Right lobe of liver (tissue), 6 donors: ENCODE results near the gene NRCAM. TPM values are rescaled to one million over a fixed set of nuclear protein-coding genes. Genes with fewer than 3 reads are reported as not detected.

Source experiments
- ATAC-seq, 4 donors: fragments of 200-7000 bp; cut with Tn5 transposase; one replicate each; pipeline ENCODE4 v1.9.1; 2020; ENCODE audit warnings: mild to moderate bottlenecking in 4 of 4, moderate library complexity in 4 of 4
- DNase-seq, 3 donors: peaks; one replicate each; pipeline ENCODE4 v3.0.0-alpha.2; 2020
- H3K27ac ChIP-seq, 3 donors: fragments of 200-600 bp; one replicate each; pipeline ENCODE4 v1.8.0; 2022
- H3K27me3 ChIP-seq, 2 donors: fragments of 200-600 bp; one replicate each; pipeline ENCODE4 v1.8.0; 2022
- H3K36me3 ChIP-seq, 4 donors: fragments of 200-600 bp; sonication (generic) in 1 of 4; one replicate each; pipeline versions ENCODE4 v1.5.1 to v1.8.0; 2017 to 2022; ENCODE audit warnings: control low read depth in 1 of 4
- H3K4me1 ChIP-seq, 4 donors: fragments of 200-600 bp; sonication (generic) in 1 of 4; one replicate each; pipeline versions ENCODE4 v1.5.1 to v1.8.0; 2017 to 2022; ENCODE audit warnings: control low read depth in 1 of 4
- H3K4me3 ChIP-seq, 3 donors: fragments of 200-600 bp; one replicate each; pipeline ENCODE4 v1.8.0; 2022
- H3K9me3 ChIP-seq, 4 donors: fragments of 200-600 bp; sonication (generic) in 1 of 4; one replicate each; pipeline versions ENCODE4 v1.5.1 to v1.8.0; 2017 to 2022; ENCODE audit warnings: control low read depth in 1 of 4
- POLR2A ChIP-seq: fragments of 450-650 bp; IDR thresholded peaks from one replicate; pipeline ENCODE4 v1.6.1; 2017; ENCODE audit warnings: antibody characterized with exemption, mild to moderate bottlenecking
- WGBS: methylation state at CpG from one replicate; pipeline ENCODE4 v1.1.6; 2018; ENCODE audit warnings: low coverage, low lambda C conversion rate; ENCODE audit not compliant: insufficient coverage; ENCODE audit errors: missing lambda C conversion rate; 5-methylcytosine and 5-hydroxymethylcytosine counted together
- intact Hi-C, 2 donors: fragments of 100-400 bp; cut with DNase I; formaldehyde crosslinking; loops; one replicate each; pipeline versions ENCODE4 v1.11.2 to v1.14.1; 2022
- total RNA-seq, 6 experiments: library from RNA; depleted of rRNA in 2 of 6; stranded (reverse); fragments of >200 nt in 2 of 6; fragmentation: NEBNext Ultra II Directional in 3 of 6; extraction: Animal tissue kit (Norgen Biotek cat#: 25700) in 3 of 6; gene quantifications; one replicate each; pipeline versions ENCODE4 v1.1.0 to v1.2.4, GENCODE V29; 2016 to 2023
- TF ChIP-seq, protein P1 (sequence below), 4 donors: fragments of 200-600 bp in 3 of 4; fragments of 450-650 bp in 1 of 4; IDR thresholded peaks; one replicate each; pipeline versions ENCODE4 v1.5.1 to v1.8.0; 2016 to 2022; ENCODE audit warnings: antibody characterized with exemption in 4 of 4, mild to moderate bottlenecking in 2 of 4
- donor health status: DM: no; HTN: yes; CAD: no.
- donor health status: DM: no; HTN: no; CAD: no.
- donor health status: DM: no; HTN: no; CAD: no.
- donor health status: DM: no; HTN: yes; CAD: no.
- donor health status: DM: no; HTN: yes; CAD: no.

The NRCAM gene
- total RNA-seq, 6 experiments from 2014 or later: 0.16 to 1.9 (median 0.27) TPM

GRCh38 chr7:108138911-108139310 is 317.3 kb downstream of the NRCAM start:
- no peaks in the 10 kb centered on the region for H3K36me3 ChIP-seq
- H3K4me1 ChIP-seq: no peaks in the 10 kb centered on the region
- intact Hi-C loops: no loop called here
- no peak for ATAC-seq
- H3K27ac ChIP-seq: no peak overlapping the region
- no peaks in the 10 kb centered on the region for H3K9me3 ChIP-seq
- no peak for TF ChIP-seq POLR2A
- TF ChIP-seq, protein P1, sequence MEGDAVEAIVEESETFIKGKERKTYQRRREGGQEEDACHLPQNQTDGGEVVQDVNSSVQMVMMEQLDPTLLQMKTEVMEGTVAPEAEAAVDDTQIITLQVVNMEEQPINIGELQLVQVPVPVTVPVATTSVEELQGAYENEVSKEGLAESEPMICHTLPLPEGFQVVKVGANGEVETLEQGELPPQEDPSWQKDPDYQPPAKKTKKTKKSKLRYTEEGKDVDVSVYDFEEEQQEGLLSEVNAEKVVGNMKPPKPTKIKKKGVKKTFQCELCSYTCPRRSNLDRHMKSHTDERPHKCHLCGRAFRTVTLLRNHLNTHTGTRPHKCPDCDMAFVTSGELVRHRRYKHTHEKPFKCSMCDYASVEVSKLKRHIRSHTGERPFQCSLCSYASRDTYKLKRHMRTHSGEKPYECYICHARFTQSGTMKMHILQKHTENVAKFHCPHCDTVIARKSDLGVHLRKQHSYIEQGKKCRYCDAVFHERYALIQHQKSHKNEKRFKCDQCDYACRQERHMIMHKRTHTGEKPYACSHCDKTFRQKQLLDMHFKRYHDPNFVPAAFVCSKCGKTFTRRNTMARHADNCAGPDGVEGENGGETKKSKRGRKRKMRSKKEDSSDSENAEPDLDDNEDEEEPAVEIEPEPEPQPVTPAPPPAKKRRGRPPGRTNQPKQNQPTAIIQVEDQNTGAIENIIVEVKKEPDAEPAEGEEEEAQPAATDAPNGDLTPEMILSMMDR (IDR thresholded peaks at IDR 0.05): no peak
- DNase-seq: no peak
- H3K27me3 ChIP-seq: no peaks in the 10 kb centered on the region
- no peak overlapping the region for H3K4me3 ChIP-seq

DNA sequence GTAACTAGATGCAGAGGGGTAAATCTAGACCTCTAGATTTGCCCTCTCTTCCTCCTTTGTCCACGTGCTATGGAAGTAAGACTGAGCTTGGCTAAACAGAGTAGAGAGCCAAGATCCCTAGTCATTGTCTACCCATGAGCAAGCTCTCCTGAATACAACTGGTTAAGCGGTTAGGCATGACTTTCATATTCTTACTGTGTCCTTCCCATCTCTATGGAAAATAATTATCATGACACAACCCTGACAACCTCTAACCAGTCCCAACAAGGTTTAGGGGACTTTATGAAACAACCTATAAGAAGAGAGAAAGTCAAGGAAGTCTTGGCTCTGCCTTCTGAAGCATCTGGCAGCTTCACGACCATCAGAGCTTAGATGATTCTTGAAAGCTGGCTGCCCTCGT is 318.2 kb downstream of the NRCAM start:
- no peak for ATAC-seq
- DNase-seq: no peak
- Histone ChIP-seq H3K9me3 (no peaks in the 10 kb centered on the region), H3K27me3 (no peaks in the 10 kb centered on the region), H3K27ac (no peak overlapping the region), H3K4me1 (no peaks in the 10 kb centered on the region), H3K4me3 (no peak overlapping the region), H3K36me3 (no peaks in the 10 kb centered on the region)
- WGBS: 75% methylated on average over 4 of the region's 4 CpGs
- intact Hi-C loops: no loop called here
- TF ChIP-seq, protein P1 (IDR thresholded peaks at IDR 0.05): no peak
- TF ChIP-seq POLR2A: no peak

DNA sequence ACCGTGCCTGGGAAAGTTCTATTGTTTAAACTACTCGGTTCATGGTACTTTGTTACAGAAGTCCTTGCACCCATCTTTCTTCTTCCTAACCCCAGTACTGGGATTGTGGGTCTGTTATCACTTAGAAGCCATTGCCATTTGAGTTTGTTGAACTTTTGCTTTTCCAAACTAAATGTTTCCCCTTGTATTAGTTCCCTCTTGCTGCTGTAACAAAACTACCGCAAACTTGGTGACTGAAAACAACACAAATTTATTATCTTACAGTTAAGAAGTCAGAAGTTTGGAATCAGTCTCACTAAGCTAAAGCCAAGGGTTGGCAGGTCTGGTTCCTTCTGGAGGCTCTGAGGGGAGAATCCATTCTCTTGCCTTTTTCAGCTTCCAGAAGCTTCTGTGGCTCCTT is 319.2 kb downstream of the NRCAM start:
- Histone ChIP-seq H3K27me3 (no peaks in the 10 kb centered on the region), H3K36me3 (no peaks in the 10 kb centered on the region), H3K4me1 (no peaks in the 10 kb centered on the region), H3K27ac (no peak overlapping the region), H3K4me3 (no peak overlapping the region), H3K9me3 (no peaks in the 10 kb centered on the region)
- ATAC-seq (no peak), DNase-seq (no peak)
- intact Hi-C loops: no loop called here
- no peak for TF ChIP-seq POLR2A
- TF ChIP-seq, protein P1 (IDR thresholded peaks at IDR 0.05): no peak
- 92% methylated on average over 3 of the region's 3 CpGs for WGBS

DNA sequence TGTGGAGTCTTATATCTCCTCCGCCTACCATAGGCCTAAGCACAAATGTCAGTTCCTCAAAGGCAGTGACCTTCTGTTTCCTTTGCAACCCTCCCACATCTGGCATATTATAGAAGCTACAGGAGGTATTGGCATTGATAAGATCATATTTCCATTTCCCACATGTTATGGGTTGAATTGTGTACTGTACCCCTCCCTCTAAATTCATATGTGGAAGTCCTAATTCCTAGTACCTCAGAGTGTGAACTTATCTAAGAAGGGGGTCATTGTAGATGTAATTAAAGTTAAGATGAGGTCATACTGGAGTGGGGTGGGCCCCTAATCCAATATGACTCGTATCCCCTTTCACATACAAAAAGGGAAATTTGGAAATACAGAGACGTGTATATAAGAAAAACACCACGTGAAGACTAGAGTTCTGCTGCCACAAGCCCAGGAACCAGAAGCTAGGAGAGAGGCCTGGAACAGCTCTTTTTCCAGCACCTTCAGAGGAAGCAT is 320.0 kb downstream of the NRCAM start:
- Histone ChIP-seq H3K27me3 (no peaks in the 10 kb centered on the region), H3K9me3 (no peaks in the 10 kb centered on the region), H3K36me3 (no peaks in the 10 kb centered on the region), H3K27ac (no peak overlapping the region), H3K4me3 (no peak overlapping the region), H3K4me1 (no peaks in the 10 kb centered on the region)
- WGBS: 68% methylated on average over 4 of the region's 4 CpGs
- intact Hi-C loops: no loop called here
- DNase-seq (no peak), ATAC-seq (no peak)
- TF ChIP-seq, protein P1 (IDR thresholded peaks at IDR 0.05): no peak
- no peak for TF ChIP-seq POLR2A
